ENCODE measurements around the gene MINDY4.

The MINDY4 gene

GRCh38 chr7:30932562-30932961, 161.3 kb downstream of the MINDY4 start:
- TF ChIP-seq REST (IDR thresholded peaks at IDR 0.05; ENCODE audit: low read depth) (no peak), YY1 (IDR thresholded peaks at IDR 0.05; ENCODE audit: low read depth) (no peak), CEBPB (IDR thresholded peaks at IDR 0.05) (no peak), RAD21 (IDR thresholded peaks at IDR 0.05; ENCODE audit: low read depth) (no peak), TAF1 (IDR thresholded peaks at IDR 0.05; ENCODE audit: low read depth) (no peak), EGR1 (IDR thresholded peaks at IDR 0.05) (no peak), TEAD4 (IDR thresholded peaks at IDR 0.05) (no peak), CREB1 (IDR thresholded peaks at IDR 0.05; ENCODE audit: low read depth) (no peak)

GRCh38 chr7:30933124-30933974, 162.1 kb downstream of the MINDY4 start:
- no peak for TF ChIP-seq EP300 (IDR thresholded peaks at IDR 0.05; ENCODE audit: borderline replicate concordance)
- no peak for TF ChIP-seq CREB1 (IDR thresholded peaks at IDR 0.05; ENCODE audit: low read depth)
- TF ChIP-seq TCF12 (IDR thresholded peaks at IDR 0.05; ENCODE audit: low read depth): no peak
- TF ChIP-seq USF1 (IDR thresholded peaks at IDR 0.05): no peak
- no peak for TF ChIP-seq YY1 (IDR thresholded peaks at IDR 0.05; ENCODE audit: low read depth)
- TF ChIP-seq TAF1 (IDR thresholded peaks at IDR 0.05; ENCODE audit: low read depth): no peak
- no peak for TF ChIP-seq MAX (IDR thresholded peaks at IDR 0.05)
- TF ChIP-seq EGR1 (IDR thresholded peaks at IDR 0.05): no peak
- no peak for TF ChIP-seq CEBPB (IDR thresholded peaks at IDR 0.05)
- TF ChIP-seq REST (IDR thresholded peaks at IDR 0.05; ENCODE audit: low read depth): no peak
- TF ChIP-seq TEAD4 (IDR thresholded peaks at IDR 0.05): no peak
- no peak for TF ChIP-seq NFIC (IDR thresholded peaks at IDR 0.05)
- TF ChIP-seq ZBTB7A (IDR thresholded peaks at IDR 0.05; ENCODE audit: low read depth): no peak
- no peak for TF ChIP-seq RAD21 (IDR thresholded peaks at IDR 0.05; ENCODE audit: low read depth)
- no peak for TF ChIP-seq FOXM1 (IDR thresholded peaks at IDR 0.05; ENCODE audit: borderline replicate concordance, low read depth)

- TF ChIP-seq MAX (IDR thresholded peaks at IDR 0.05) (no peak), USF1 (IDR thresholded peaks at IDR 0.05) (no peak)
Observed at GRCh38 chr7:30934225-30934624, 163.0 kb downstream of the MINDY4 start.

GRCh38 chr7:30934732-30935568, 163.7 kb downstream of the MINDY4 start:
- TF ChIP-seq RAD21 (IDR thresholded peaks at IDR 0.05; ENCODE audit: low read depth): no peak

- TF ChIP-seq EP300 (IDR thresholded peaks at IDR 0.05; ENCODE audit: borderline replicate concordance): no peak
- no peak for TF ChIP-seq CREB1 (IDR thresholded peaks at IDR 0.05; ENCODE audit: low read depth)
- TF ChIP-seq TCF12 (IDR thresholded peaks at IDR 0.05; ENCODE audit: low read depth): no peak
- TF ChIP-seq YY1 (IDR thresholded peaks at IDR 0.05; ENCODE audit: low read depth): no peak
- TF ChIP-seq CEBPB (IDR thresholded peaks at IDR 0.05): no peak
- TF ChIP-seq FOXM1 (IDR thresholded peaks at IDR 0.05; ENCODE audit: borderline replicate concordance, low read depth): no peak
- no peak for TF ChIP-seq EGR1 (IDR thresholded peaks at IDR 0.05)
- TF ChIP-seq ZBTB7A (IDR thresholded peaks at IDR 0.05; ENCODE audit: low read depth): no peak
- TF ChIP-seq REST (IDR thresholded peaks at IDR 0.05; ENCODE audit: low read depth): no peak
- no peak for TF ChIP-seq NFIC (IDR thresholded peaks at IDR 0.05)
- no peak for TF ChIP-seq USF1 (IDR thresholded peaks at IDR 0.05)
- no peak for TF ChIP-seq MAX (IDR thresholded peaks at IDR 0.05)
- no peak for TF ChIP-seq RAD21 (IDR thresholded peaks at IDR 0.05; ENCODE audit: low read depth)
- TF ChIP-seq TAF1 (IDR thresholded peaks at IDR 0.05; ENCODE audit: low read depth): no peak
- TF ChIP-seq TEAD4 (IDR thresholded peaks at IDR 0.05): no peak
Observed at GRCh38 chr7:30935569-30935877, 164.3 kb downstream of the MINDY4 start.
